Fibroblast of skin of back (primary cell): ENCODE data around the gene VSIG10L. TPM values are rescaled to one million over a fixed set of nuclear protein-coding genes. Genes with fewer than 3 reads are reported as not detected.

Source experiments
- DNase-seq: peaks from one replicate; pipeline ENCODE4 v3.0.0-alpha.2; 2013
- polyA plus RNA-seq, 2 experiments: library from polyadenylated mRNA; unstranded; fragments of 120-200 nt; gene quantifications; one replicate each; pipeline ENCODE4 v1.2.1, GENCODE V29; 2013; ENCODE audit not compliant: insufficient read length in 2 of 2

Gene VSIG10L
- polyA plus RNA-seq (2013, experiment 1 of 2; ENCODE audit: insufficient read length), result 1.4 TPM
- polyA plus RNA-seq (2013, experiment 2 of 2; ENCODE audit: insufficient read length), result 0.90 TPM

DNA sequence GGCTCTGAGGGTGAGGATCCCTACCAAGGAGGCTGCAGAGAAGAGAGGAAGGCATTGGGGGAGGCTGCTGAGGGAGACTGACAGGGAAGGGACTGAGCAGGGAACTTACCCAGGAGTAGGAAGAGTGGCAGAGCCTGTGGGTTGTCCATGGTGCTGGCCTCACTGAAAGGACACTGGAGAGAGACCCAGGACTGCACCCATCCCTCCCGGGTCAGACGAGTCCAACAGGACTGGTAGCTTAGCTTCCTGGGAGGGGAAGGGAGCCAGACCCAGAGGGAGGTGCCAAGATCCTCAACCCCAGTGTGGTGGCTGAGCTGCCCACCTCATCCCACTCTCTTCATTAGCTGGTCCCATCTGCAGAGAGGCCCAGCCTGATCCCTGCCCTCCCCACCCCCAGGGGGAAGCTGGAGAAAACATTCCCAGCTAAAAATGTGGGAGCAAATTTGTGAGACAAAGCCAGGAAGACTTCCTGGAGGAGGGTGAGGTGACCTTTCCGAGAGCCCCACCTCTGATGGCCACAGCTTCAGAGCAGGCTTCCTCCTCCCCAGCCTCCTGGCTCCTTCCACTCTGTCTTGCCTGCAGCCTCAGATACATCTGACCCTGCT lies at the start of gene VSIG10L:
Gene VSIG10L, minus strand, starts transcription at position 164 of the 605 bp plus-strand sequence. Its CDS starts 15 bp downstream, at position 149.
- no peak for DNase-seq

DNA sequence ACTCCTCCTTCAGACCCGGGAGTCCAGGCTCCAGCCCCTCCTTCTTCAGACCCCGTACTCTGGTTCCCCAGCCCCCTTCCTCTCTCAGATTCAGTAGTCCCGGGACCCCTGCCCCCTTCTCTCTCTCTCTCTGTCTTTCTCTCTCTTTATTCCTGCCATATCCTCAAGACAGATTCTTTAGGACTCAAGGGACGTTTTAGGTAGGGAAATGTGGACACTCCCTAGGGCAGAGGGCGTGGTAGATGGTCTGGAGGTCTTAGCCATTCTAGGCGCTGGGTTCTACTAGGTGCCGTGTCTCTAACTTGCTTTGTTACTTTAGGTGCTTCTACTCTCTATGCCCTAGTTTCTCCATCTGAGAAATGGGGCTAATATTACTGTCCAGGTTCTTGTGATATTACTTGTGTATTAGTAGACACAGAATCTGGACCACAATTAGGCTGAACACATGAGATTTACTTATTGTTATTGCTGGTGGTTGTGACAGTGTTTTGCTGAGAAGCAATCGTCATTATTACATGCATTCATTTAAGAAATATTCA lies 49.2 kb upstream of the VSIG10L start:
- no peak for DNase-seq

DNA sequence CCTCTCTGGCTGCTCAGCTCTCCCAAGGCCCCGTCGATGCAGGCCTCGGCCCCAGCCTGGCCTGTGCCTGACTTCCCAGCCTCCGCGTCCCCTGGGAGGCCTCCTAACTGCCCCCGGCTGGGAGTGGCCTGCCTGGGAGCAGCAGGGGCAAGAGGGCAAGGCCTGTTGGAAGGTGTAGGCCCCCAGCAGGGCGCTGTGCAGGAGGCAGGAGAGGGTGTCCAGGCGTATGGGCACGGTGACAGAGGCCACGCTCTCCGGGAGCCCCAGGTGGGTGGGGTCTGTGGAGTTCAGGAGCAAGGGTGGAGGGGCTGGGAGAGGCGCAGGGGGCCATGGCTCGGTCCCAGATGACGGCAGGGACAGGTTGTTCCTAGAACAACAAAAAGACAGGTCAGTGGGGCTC lies 47.2 kb upstream of the VSIG10L start:
- DNase-seq, result no peak

DNA sequence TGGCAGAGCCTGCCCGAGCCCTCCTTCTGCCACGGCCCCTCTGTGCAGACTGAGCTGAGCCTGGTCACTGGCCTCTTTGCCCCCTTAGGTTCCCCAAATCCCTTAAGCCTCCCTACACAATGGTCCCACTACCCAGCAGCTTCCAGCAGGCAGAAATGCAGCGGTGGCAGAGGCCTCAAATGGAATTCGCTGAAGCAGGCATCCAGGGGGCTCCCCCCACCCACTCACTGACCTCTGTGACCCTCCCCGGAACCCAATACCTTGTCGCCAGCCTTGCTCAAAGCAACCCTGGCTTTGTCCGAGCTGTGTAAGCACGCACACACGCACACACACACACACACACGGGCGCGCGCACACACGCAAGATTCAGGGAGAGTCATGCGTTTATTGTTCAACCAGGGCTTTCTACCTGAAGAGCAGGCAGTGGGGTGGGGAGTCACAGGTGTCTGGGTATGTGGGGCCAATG lies 46.0 kb upstream of the VSIG10L start, which contains the start of gene LIM2:
Gene LIM2, minus strand, starts transcription at position 51 of the 466 bp plus-strand sequence. CDS start 531 bp downstream, outside the sequence.
- DNase-seq, result no peak

DNA sequence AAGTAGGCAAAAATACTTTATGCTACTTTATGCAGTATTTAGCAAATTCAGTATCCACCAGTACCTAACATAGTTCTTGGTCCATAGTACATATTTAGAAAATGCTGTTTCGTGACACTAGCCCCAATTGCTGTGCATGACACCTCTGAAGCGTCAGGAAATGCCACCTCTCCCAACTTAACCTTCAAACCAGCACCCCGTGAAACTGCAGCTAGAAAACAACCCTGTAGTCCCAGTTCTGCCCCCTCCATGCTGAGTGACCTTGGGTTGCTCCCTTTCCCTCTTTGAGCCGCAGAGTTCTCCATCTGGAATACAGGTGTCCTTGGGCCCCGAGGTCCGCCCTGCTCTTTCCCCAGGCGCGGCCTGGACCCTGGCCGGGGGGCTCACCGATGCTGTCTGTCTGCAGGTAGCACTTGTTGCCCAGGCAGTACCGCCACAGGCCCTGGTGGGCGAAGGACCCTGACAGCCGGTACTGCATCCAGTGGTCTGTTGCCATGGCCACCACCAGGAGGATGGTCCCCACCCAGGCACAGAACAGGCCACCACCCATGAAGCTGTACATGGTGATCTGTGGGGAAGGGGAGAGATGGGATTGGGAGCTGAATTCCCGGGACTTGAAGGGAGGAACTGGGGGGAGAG lies 45.1 kb upstream of the VSIG10L start:
- no peak for DNase-seq

DNA sequence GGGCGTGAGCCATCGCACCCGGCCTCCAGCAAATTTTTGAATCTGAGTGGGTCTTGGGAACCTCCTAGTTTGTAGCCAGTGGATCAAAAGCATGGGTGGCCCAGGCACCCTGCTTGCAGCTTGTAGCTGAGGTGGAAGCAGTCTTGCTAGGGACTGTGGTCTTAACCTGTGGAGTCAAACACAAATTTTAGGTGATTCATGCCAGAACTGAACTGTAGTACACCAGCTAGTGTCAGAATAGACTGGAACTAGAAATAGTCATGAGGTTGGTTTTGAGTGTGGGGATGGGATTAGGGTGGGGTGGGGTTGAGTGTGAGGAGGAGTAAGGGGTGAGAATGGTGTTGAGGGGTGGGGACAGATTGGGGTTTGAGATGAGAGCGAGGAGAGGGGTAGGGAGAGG lies 40.1 kb upstream of the VSIG10L start:
- DNase-seq, result no peak

DNA sequence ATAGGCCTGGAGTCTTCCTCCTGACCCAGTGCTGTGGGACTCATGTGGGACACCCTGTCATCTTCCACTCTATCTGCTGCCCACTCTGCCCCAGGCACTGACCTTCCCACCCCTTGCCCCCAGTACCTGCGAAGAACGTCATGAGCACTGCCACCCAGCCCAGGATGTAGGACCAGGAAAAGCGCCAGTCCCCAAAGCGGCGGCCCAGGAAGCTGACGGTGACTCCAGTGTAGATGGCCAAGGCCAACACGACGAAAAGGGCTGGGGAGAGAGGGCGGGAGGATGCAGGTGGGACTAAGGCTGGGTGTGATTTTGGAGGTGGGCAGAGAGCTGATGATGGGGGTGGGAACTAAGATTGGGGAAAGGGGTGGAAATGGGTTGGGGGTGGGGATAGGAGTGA lies 38.4 kb upstream of the VSIG10L start:
- no peak for DNase-seq

DNA sequence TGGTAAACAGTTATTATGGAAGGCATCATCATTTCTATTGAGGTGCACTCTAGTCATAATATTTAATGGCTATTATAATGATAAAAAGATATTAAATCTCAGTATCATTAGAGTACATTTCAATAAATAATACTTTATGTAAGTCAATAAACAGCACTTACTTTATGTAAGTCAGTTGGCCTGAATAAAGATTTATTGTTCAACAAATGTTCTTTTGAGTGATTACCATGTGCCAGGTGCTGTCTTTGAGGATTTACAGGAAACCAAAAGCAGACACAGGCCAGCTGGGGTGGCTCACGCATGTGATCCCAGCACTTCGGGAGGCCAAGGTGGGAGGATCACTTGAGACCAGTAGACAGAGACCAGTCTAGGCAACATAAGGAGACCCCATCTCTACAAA lies 35.5 kb upstream of the VSIG10L start:
- DNase-seq, result no peak

DNA sequence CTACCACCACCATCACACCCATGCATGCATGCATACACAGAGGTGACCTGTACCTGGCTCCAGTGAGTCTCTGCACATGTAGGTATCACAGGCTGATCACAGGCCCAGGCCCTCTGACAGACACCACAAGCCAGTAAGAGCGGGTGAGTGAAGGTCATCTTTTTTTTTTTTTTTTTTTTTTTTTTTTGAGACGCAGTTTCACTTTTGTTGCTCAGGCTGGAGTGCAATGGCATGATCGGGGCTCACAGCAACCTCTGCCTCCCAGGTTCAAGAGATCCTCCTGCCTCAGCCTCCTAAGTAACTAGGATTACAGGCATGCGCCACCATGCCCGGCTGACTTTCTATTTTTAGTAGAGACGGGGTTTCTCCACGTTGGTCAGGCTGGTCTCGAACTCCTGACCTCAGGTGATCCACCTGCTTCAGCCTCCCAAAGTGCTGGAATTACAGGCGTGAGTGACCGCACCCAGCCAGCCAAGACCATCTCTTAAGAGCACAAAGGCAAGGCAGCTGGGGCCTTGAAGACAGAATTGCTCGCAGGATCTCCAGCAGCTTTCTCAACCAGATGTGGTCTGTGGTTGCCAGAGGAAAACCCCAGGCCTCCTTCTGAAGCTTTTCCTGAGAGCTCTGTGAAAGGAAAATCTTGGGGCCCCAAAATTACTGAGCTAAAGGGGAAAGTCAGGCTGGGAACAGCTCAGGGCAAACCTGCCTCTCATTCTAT lies 33.7 kb upstream of the VSIG10L start:
- no peak for DNase-seq

DNA sequence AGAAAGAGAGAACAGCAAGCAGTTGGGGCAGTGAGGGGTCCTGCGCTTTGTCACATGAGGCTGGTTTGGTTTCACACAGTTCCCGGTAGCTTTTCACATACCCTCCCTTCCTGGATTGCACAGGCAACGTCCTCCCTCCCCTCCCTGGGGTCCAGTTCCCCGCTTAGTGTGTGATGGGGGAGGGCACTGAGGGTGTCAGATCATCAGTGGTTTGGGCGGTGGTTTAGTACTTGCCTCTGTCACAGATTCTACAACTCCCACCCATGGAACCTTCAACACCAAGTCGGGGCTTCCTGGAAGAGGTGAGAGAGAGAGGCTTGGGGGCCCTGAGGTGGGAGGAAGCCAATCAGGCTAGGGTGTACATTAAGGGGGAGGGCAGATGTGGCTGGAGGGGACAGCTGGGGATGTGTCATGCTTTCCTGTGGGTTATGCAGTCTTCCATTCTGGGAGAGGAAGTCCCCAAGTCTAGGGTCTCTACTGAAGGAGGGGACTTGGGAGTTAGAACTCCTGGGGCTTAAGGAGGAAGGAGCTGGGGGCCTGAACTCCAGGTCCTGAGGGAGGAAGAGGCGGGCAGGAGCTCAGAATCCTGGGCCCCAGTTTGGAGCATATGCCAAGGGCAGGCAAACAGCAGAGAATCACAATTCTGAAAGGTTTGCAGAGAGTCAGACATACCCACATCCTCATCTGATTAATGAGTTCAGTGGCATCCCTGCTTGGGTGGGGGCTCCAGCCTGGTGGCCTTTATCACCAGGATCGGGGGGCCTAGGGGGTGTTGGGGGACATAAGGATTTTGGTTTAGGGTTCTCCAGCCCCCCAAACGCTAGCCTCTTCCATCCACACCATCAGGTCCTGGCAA lies 30.9 kb upstream of the VSIG10L start, which contains the start of gene NKG7:
Gene NKG7, minus strand, starts transcription at position 6 of the 856 bp plus-strand sequence. CDS start 119 bp downstream, outside the sequence.
- DNase-seq, result no peak

DNA sequence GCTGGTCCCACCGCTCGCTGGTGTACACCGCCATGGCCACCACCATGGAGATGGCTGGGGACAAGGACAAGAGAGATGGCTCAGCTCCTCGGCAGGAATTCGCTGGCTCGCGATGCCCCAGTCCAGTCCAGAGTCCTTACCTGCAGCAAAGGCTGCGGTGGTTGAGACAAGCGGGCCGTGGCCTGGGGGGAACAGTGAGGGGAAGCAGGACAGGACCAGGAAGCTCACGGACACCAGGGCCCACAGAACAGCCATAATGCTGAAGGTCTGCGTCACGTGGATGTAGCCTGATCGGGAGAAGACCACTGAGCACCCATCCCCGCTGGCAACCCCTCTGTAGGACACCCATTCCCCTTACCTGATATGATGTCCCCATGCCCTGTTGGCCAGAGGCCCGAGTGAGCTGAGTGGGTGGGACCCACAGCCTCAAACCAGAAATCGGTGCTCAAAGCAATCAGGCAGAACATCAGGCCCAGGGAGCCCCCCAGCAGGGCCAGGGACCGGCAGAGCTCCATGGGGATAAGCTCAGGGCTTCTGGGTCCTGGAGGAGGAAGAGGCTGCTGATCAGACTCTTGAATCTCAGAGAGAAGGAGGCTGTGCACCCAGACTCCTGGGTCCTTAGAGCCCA lies 30.2 kb upstream of the VSIG10L start:
- no peak for DNase-seq

DNA sequence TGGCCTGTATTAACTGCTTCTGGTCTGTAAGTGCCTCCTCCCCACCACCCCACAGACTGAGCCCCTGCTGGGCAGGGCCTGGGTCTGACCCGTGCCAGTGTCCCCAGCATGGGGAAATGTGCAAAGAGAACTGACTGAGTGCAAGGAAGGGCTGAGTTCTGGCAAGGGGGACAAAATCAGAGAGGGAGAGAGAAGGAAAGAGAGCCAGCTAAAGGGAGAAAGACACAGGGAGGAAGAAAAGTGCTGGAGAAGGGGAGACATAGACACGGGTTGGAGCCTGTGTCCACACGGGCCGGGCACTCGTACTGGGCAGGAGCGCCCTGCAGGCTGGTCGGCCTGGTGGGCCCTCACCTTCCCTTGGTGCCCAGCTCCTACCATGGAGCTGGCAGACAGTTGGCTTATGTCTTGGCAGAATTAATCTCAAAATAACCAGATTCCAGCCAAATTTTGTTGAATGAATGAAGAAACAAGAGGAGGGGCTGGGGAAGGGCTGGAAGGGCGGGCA lies 29.3 kb upstream of the VSIG10L start:
- no peak for DNase-seq

DNA sequence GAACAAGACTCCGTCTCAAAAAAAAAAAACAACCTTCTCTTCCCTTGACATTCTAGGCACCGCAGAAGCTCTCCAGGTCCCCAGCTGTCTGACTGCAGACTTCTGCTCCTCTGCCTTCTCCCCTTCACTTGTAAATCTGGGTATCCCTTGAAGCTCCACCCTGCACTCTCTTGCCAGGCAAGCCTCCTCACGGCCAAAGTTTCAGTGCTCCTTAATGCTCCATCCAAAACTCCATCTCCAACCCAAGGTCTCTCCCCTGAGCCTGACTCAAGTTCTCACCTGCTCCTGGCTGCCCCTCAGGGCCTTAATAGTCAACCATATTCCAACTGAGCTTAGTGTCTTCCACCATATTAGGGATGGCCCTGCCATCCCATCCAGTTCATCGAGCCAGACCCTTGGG lies 28.3 kb upstream of the VSIG10L start:
- no peak for DNase-seq

DNA sequence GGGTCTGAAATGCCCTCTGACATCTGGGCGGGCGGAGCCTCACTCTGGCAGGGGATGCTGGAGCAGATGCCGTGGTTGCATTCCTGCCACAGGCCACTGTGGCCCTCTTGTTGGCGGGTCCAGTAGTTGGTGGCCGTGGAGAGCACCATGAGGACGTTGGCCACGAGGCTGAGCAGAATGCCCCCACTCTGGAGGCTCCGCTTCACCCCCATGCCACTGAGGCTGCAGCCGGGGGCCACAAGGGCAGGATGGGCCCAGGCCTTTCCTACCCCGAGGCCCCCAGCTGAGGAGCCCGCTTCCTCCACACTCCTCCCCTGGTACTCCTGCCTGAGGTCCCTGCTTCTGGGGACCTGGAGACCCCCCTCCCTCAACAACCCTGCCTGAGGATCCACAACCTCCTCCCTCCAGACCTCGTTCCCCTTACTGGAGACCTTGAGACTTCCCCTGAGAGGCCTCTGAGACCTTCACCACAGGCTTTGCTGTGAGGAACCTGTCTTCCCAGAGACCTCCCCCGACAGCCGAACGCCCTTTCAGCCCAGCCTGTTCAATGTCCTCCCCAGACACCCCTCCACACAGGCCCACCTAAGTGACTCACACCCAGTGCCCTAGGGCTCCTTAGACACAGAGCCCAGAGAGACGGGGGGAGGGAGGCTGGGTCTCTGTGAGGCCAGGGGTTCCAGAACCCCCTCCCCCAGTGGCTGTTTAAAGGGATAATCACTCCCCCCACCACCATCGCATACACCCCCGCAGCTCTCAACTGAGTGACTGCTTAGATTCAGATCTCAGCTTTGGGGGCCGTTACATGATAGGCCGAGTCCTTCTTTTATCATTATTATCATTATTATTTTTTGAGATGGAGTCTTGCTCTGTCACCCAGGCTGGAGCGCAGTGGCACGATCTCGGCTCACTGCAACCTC lies 26.7 kb upstream of the VSIG10L start, which contains the start of gene CLDND2:
Gene CLDND2, minus strand, starts transcription at position 638 of the 917 bp plus-strand sequence. Its CDS starts 426 bp downstream, at position 212.
- no peak for DNase-seq

DNA sequence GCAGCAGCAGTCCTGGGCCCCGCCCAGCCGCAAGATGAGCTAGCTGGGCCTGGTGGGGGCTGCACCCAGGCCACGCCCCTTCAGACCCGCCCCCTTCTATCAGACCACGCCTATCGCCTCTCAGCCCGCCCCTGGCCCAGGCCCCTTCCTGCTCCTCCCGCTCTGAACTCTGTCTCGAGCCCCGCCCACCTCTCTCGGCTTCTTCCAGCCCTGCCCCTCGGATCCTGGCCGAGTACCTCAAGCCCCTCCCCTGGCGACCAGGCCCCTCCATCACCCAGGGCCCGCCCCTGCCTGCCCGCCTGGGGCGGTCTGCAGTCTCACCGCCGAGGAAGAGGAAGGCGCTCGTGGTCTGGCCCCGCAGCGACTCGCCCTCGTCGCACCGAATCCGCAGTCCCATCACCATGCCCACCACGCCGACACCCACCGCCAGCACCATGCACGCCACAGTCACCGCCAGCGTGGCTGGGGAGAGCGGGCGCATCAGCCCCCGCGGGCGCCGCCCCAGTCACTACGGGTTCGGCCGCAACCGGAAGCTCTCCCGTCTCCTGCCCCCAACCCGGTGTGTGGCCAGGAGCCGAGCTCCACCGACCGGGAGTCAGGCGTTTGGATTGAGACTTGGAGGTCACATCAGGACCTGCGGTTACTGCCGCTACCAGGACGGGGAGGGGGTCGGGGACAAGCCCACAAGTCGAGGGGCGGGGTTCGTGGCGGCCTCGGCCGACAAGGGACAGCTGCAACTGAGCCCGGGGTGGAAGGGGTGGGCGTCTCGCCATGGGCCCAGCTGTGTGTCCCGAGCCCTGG lies 25.8 kb upstream of the VSIG10L start:
- peak; percentile 98 for DNase-seq

DNA sequence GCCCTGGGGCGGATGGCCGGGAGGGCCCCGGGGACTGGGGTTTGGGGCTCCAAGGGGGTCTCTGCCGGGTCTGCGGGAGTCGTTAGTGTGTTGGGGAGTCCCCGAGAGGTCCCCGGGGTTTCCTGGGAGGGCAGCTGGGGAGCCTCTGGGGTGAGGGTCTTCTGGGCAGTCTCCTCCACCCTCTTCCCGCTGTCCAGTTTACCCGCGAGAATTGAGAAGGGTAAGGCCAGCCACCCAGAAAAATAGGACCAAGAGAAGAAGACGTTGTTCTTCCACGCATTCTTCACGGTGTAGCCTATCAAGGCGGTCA lies 25.3 kb upstream of the VSIG10L start:
- DNase-seq, result no peak

DNA sequence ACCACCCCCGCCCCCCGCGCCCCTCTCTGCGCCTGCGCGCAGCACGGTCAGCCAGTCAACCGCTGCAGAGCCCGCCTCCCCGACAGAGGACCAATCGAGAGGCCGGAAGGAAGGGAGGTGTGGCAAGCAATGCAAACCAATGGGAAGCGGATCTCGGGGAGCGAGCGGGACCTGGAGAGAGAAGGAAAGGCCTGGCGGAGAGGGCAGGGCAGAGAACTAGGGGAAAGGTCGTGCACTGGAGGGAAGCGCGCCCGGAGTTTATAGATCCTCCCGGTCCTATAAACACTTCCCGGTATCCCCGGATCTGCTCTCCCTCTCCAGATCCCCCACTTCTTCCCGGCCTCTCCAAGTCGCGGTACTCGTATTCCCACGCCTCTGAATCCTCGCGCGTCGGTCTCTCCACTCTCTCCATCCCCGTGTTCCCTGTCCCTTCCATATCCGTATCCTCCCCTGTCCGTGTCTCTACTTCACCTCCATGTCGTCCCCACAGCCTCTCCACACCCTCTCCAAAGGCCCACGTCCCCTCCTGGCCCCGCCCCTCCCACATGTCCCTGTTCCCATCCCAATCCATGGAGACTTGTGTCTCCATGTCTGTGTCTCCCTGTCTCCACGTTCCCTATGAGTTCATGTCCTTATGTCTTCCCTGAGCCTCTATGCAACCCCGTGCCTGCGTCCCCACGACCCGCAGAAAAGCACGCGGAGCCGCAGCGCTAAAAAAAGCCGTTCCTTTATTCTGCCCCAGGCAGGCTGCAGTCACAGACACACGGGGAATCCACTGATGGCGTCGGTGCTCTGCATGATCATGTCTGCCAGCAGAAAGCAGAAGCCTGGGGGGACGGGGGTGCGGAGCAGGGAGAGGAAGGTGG lies 24.7 kb upstream of the VSIG10L start:
- peak; percentile 98 for DNase-seq

DNA sequence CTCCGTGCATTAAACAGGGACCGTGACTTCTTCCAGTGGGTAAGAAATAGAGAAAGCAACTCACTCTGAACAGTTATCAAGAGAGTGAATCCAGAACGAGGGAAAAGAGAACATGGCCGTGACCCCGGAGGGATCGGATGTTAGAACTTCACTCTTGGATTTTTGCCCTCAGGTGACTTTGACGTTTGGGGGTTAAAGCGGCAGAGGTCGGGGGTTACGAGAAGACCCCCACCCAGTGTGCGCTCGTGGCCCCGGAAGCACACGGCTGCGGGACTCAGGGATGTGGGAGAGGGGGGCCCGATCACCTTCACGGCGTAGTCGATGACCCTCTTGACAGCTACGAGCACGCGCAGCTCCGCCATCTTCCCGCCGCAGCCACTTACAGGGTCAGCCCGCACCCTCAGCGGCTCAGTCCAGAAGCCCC lies 24.0 kb upstream of the VSIG10L start, which contains the start of gene ETFB:
Gene ETFB, minus strand, starts transcription at position 424 of the 424 bp plus-strand sequence. Its CDS starts 62 bp downstream, at position 362.
- no peak for DNase-seq
